Smooth muscle cell (in vitro differentiated cells): ENCODE measurements around the gene SMYD1. TPM values are rescaled to one million over a fixed set of nuclear protein-coding genes. Genes with fewer than 3 reads are reported as not detected.

ENCODE experiments used
- DNase-seq: peaks from one replicate; lab custom pipeline; 2025; ENCODE audit not compliant: unreplicated experiment; lab: John Stamatoyannopoulos, UW
- H2AFZ ChIP-seq: fragments of 200-600 bp; sonication (generic); 2 replicates; pipeline ENCODE4 v1.6.0; 2016; ENCODE audit warnings: antibody characterized with exemption, low read depth, mild to moderate bottlenecking
- H3F3A ChIP-seq: fragments of 200-600 bp; sonication (generic); 2 replicates; pipeline ENCODE4 v1.6.0; 2017; ENCODE audit warnings: antibody characterized with exemption, low read depth
- H3K27ac ChIP-seq: fragments of 200-600 bp; sonication (generic); 2 replicates; pipeline ENCODE4 v1.5.1; 2016; ENCODE audit warnings: low read depth, mild to moderate bottlenecking
- H3K27me3 ChIP-seq: fragments of 200-600 bp; sonication (generic); 2 replicates; pipeline ENCODE4 v1.6.1; 2016; ENCODE audit warnings: low read depth, mild to moderate bottlenecking
- H3K36me3 ChIP-seq: fragments of 200-600 bp; sonication (generic); 2 replicates; pipeline ENCODE4 v1.5.1; 2016; ENCODE audit warnings: low read depth
- H3K4me1 ChIP-seq: fragments of 200-600 bp; sonication (generic); 2 replicates; pipeline ENCODE4 v1.5.1; 2016; ENCODE audit warnings: low read depth
- H3K4me2 ChIP-seq: fragments of 200-600 bp; sonication (generic); 2 replicates; pipeline ENCODE4 v1.6.0; 2016; ENCODE audit warnings: mild to moderate bottlenecking
- H3K4me3 ChIP-seq: fragments of 200-600 bp; sonication (generic); 2 replicates; pipeline ENCODE4 v1.5.1; 2016; ENCODE audit warnings: mild to moderate bottlenecking
- H3K79me2 ChIP-seq: fragments of 200-600 bp; sonication (generic); 2 replicates; pipeline ENCODE4 v1.6.0; 2016; ENCODE audit warnings: low read depth, mild to moderate bottlenecking
- H3K9ac ChIP-seq: fragments of 200-600 bp; sonication (generic); 2 replicates; pipeline ENCODE4 v1.6.0; 2016; ENCODE audit warnings: low read depth
- H3K9me3 ChIP-seq: fragments of 200-600 bp; sonication (generic); replicated peaks from 2 replicates; pipeline ENCODE4 v1.5.1; 2016; ENCODE audit warnings: low read depth
- H4K20me1 ChIP-seq: fragments of 200-600 bp; sonication (generic); 2 replicates; pipeline ENCODE4 v1.6.0; 2016; ENCODE audit warnings: low read depth
- CTCF ChIP-seq: fragments of 200-600 bp; sonication (generic); IDR thresholded peaks from 2 replicates; pipeline ENCODE4 v1.5.1; 2017; ENCODE audit warnings: borderline replicate concordance, mild to moderate bottlenecking, antibody characterized with exemption; ENCODE audit not compliant: insufficient read depth, poor library complexity, severe bottlenecking
- WGBS: methylation state at CpG from one replicate; pipeline ENCODE4 v1.1.7; 2016; ENCODE audit warnings: low lambda C conversion rate; 5-methylcytosine and 5-hydroxymethylcytosine counted together
- polyA plus RNA-seq: library from polyadenylated mRNA; unstranded; fragments of >200 nt; fragmentation: Nextera tagmentation; extraction: Ambion mirVana; gene quantifications from 2 replicates; pipeline ENCODE4 v1.2.1, GENCODE V29; 2016
- total RNA-seq: library from RNA; depleted of rRNA; stranded (reverse); fragments of >200 nt; gene quantifications from 2 replicates; pipeline ENCODE4 v1.2.3, GENCODE V29; 2014

The SMYD1 gene
- total and polyA plus RNA-seq, 2 experiments from 2014 or later = not detected

DNA sequence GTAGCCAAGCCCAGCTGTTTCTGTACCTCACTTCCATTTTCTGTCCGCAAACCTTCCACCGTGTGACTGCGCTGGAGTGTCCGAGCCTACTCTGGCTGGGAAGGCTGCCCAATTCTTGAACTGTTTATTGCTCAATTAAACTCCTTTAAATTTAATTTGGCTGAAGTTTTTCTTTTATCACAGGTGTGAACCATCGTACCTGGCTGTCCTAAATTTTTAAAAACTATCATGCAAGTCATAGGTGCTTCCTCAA lies 45.0 kb upstream of the SMYD1 start:
- no peaks in the 10 kb centered on the region for H3F3A ChIP-seq
- WGBS = 94% methylated on average over 5 of the region's 5 CpGs
- no peak overlapping the region for H3K27ac ChIP-seq
- DNase-seq = no peak
- H3K9ac ChIP-seq = no peak overlapping the region
- no peaks in the 10 kb centered on the region for H3K9me3 ChIP-seq
- TF ChIP-seq CTCF = no peak
- H3K36me3 ChIP-seq = no peaks in the 10 kb centered on the region
- H3K4me1 ChIP-seq = peaks cover 2% of the 10 kb centered on the region
- no peak overlapping the region for H3K4me3 ChIP-seq
- H3K79me2 ChIP-seq = no peaks in the 10 kb centered on the region
- H2AFZ ChIP-seq = no peak overlapping the region
- H4K20me1 ChIP-seq = no peaks in the 10 kb centered on the region
- H3K27me3 ChIP-seq = no peaks in the 10 kb centered on the region
- H3K4me2 ChIP-seq = no peak overlapping the region

- WGBS = 47% methylated on average over 6 of the region's 6 CpGs
Observed at GRCh38 chr2:88024509-88024908, 43.1 kb upstream of the SMYD1 start.

GRCh38 chr2:88027697-88028389 lies 39.8 kb upstream of the SMYD1 start:
- Histone ChIP-seq H3K4me1 (no peaks in the 10 kb centered on the region), H3K79me2 (no peaks in the 10 kb centered on the region), H3K4me2 (no peak overlapping the region), H3K9me3 (no peaks in the 10 kb centered on the region), H2AFZ (no peak overlapping the region), H3K36me3 (no peaks in the 10 kb centered on the region), H3K4me3 (no peak overlapping the region), H4K20me1 (no peaks in the 10 kb centered on the region), H3K9ac (no peak overlapping the region), H3K27me3 (no peaks in the 10 kb centered on the region), H3F3A (no peaks in the 10 kb centered on the region), H3K27ac (no peak overlapping the region)
- 90% methylated on average over 10 of the region's 10 CpGs for WGBS
- TF ChIP-seq CTCF = no peak
- DNase-seq = no peak

More at GRCh38 chr2:88024509-88024908, 43.1 kb upstream of the SMYD1 start:
- Histone ChIP-seq H3K9ac (no peak overlapping the region), H2AFZ (no peak overlapping the region), H3K4me1 (no peaks in the 10 kb centered on the region), H4K20me1 (no peaks in the 10 kb centered on the region), H3K27ac (no peak overlapping the region), H3K4me3 (no peak overlapping the region), H3K36me3 (no peaks in the 10 kb centered on the region), H3K79me2 (no peaks in the 10 kb centered on the region), H3K27me3 (no peaks in the 10 kb centered on the region), H3F3A (no peaks in the 10 kb centered on the region), H3K4me2 (no peak overlapping the region), H3K9me3 (no peaks in the 10 kb centered on the region)
- TF ChIP-seq CTCF = no peak
- DNase-seq = no peak

- DNase-seq = no peak
- no peaks in the 10 kb centered on the region for H4K20me1 ChIP-seq
- WGBS = over 99% methylated on average over 4 of the region's 4 CpGs
- H3K36me3 ChIP-seq = no peaks in the 10 kb centered on the region
- H3K4me2 ChIP-seq = no peak overlapping the region
- no peak overlapping the region for H3K27ac ChIP-seq
- no peaks in the 10 kb centered on the region for H3K27me3 ChIP-seq
- no peak overlapping the region for H2AFZ ChIP-seq
- no peaks in the 10 kb centered on the region for H3F3A ChIP-seq
- H3K4me3 ChIP-seq = no peak overlapping the region
- H3K9me3 ChIP-seq = no peaks in the 10 kb centered on the region
- TF ChIP-seq CTCF = no peak
- H3K79me2 ChIP-seq = no peaks in the 10 kb centered on the region
- no peaks in the 10 kb centered on the region for H3K4me1 ChIP-seq
- H3K9ac ChIP-seq = no peak overlapping the region
Observed at GRCh38 chr2:88028931-88029330, 38.7 kb upstream of the SMYD1 start.
